ENCODE data around the gene PTTG2.

Gene PTTG2

GRCh38 chr4:37995299-37995821 is 35.2 kb downstream of the PTTG2 start:
- H3K9me3 ChIP-seq (ENCODE audit: insufficient read depth, low read depth, low read length) = no peaks in the 10 kb centered on the region
- no peak overlapping the region for H3K9ac ChIP-seq (ENCODE audit: low read depth, low read length, poor library complexity, severe bottlenecking)
- H3K36me3 ChIP-seq (ENCODE audit: insufficient read depth, low read length) = no peaks in the 10 kb centered on the region
- H3K9me2 ChIP-seq (replicated peaks; ENCODE audit: low read depth, low read length) = no peaks in the 10 kb centered on the region
- no peak overlapping the region for H3K4me3 ChIP-seq (ENCODE audit: low read length, poor library complexity, severe bottlenecking)
- H3K79me2 ChIP-seq (ENCODE audit: insufficient read depth, low read length) = peaks cover 20% of the 10 kb centered on the region; the same call in 1 of the 2 replicates
- no peak for TF ChIP-seq EZH2phosphoT487 (IDR thresholded peaks at IDR 0.05; ENCODE audit: borderline replicate concordance)
- no peak for TF ChIP-seq CTCF (conservative IDR thresholded peaks at IDR 0.05; ENCODE audit: low read length)
- H3K4me2 ChIP-seq (ENCODE audit: low read depth, low read length, poor library complexity, severe bottlenecking) = no peak overlapping the region
- no peaks in the 10 kb centered on the region for H3F3A ChIP-seq (ENCODE audit: low read depth)
- no peak overlapping the region for H2AFZ ChIP-seq (ENCODE audit: low read length)
- no peaks in the 10 kb centered on the region for H3K27me3 ChIP-seq (ENCODE audit: insufficient read depth, low read length, poor library complexity, severe bottlenecking)
- no peaks in the 10 kb centered on the region for H4K20me1 ChIP-seq (ENCODE audit: insufficient read depth, low read length, poor library complexity, severe bottlenecking)
- peaks cover 6% of the 10 kb centered on the region for H3K4me1 ChIP-seq (ENCODE audit: insufficient read depth, low read length, poor library complexity, severe bottlenecking)

- no peaks in the 10 kb centered on the region for H4K20me1 ChIP-seq (ENCODE audit: insufficient read depth, low read length, poor library complexity, severe bottlenecking)
- no peaks in the 10 kb centered on the region for H3F3A ChIP-seq (ENCODE audit: low read depth)
- H2AFZ ChIP-seq (ENCODE audit: low read length) = no peak overlapping the region
- H3K9ac ChIP-seq (ENCODE audit: low read depth, low read length, poor library complexity, severe bottlenecking) = no peak overlapping the region
- TF ChIP-seq CTCF (conservative IDR thresholded peaks at IDR 0.05; ENCODE audit: low read length) = no peak
- no peak for TF ChIP-seq EZH2phosphoT487 (IDR thresholded peaks at IDR 0.05; ENCODE audit: borderline replicate concordance)
- peaks cover 6% of the 10 kb centered on the region for H3K4me1 ChIP-seq (ENCODE audit: insufficient read depth, low read length, poor library complexity, severe bottlenecking)
- no peak overlapping the region for H3K4me2 ChIP-seq (ENCODE audit: low read depth, low read length, poor library complexity, severe bottlenecking)
- no peaks in the 10 kb centered on the region for H3K27me3 ChIP-seq (ENCODE audit: insufficient read depth, low read length, poor library complexity, severe bottlenecking)
- no peaks in the 10 kb centered on the region for H3K9me2 ChIP-seq (replicated peaks; ENCODE audit: low read depth, low read length)
- no peak overlapping the region for H3K4me3 ChIP-seq (ENCODE audit: low read length, poor library complexity, severe bottlenecking)
- peaks cover 20% of the 10 kb centered on the region; the same call in 1 of the 2 replicates for H3K79me2 ChIP-seq (ENCODE audit: insufficient read depth, low read length)
- H3K36me3 ChIP-seq (ENCODE audit: insufficient read depth, low read length) = no peaks in the 10 kb centered on the region
- H3K9me3 ChIP-seq (ENCODE audit: insufficient read depth, low read depth, low read length) = no peaks in the 10 kb centered on the region
Observed at GRCh38 chr4:37995981-37996775, 36.0 kb downstream of the PTTG2 start.

GRCh38 chr4:37998226-37998625 is 38.0 kb downstream of the PTTG2 start:
- Histone ChIP-seq H3K79me2 (ENCODE audit: insufficient read depth, low read length) (peaks cover 20% of the 10 kb centered on the region; the same call in 1 of the 2 replicates), H3K4me1 (ENCODE audit: insufficient read depth, low read length, poor library complexity, severe bottlenecking) (peaks cover 13% of the 10 kb centered on the region), H3K36me3 (ENCODE audit: insufficient read depth, low read length) (no peaks in the 10 kb centered on the region)

More at GRCh38 chr4:37998226-37998625, 38.0 kb downstream of the PTTG2 start:
- Histone ChIP-seq H3K9me2 (replicated peaks; ENCODE audit: low read depth, low read length) (no peaks in the 10 kb centered on the region), H3K9ac (ENCODE audit: low read depth, low read length, poor library complexity, severe bottlenecking) (no peak overlapping the region), H4K20me1 (ENCODE audit: insufficient read depth, low read length, poor library complexity, severe bottlenecking) (no peaks in the 10 kb centered on the region), H3F3A (ENCODE audit: low read depth) (no peaks in the 10 kb centered on the region), H2AFZ (ENCODE audit: low read length) (no peak overlapping the region), H3K4me3 (ENCODE audit: low read length, poor library complexity, severe bottlenecking) (no peak overlapping the region), H3K27me3 (ENCODE audit: insufficient read depth, low read length, poor library complexity, severe bottlenecking) (no peaks in the 10 kb centered on the region), H3K9me3 (ENCODE audit: insufficient read depth, low read depth, low read length) (no peaks in the 10 kb centered on the region), H3K4me2 (ENCODE audit: low read depth, low read length, poor library complexity, severe bottlenecking) (no peak overlapping the region)
- no peak for TF ChIP-seq EZH2phosphoT487 (IDR thresholded peaks at IDR 0.05; ENCODE audit: borderline replicate concordance)
- no peak for TF ChIP-seq CTCF (conservative IDR thresholded peaks at IDR 0.05; ENCODE audit: low read length)

All from Loucy (cell line).